GM12874 (cell line): ENCODE measurements around the gene SYNGR1.

Experiments
- CTCF ChIP-seq: IDR thresholded peaks from 2 replicates; pipeline ENCODE4 v1.5.1; 2011; ENCODE audit warnings: low read depth, mild to moderate bottlenecking, control low read depth, low read length, moderate library complexity; ENCODE audit not compliant: insufficient read depth

Gene SYNGR1

GRCh38 chr22:39415506-39415905 lies 65.7 kb downstream of the SYNGR1 start:
- TF ChIP-seq CTCF, result no peak

- TF ChIP-seq CTCF, result no peak
Observed at GRCh38 chr22:39416319-39416718, 66.5 kb downstream of the SYNGR1 start.

DNA sequence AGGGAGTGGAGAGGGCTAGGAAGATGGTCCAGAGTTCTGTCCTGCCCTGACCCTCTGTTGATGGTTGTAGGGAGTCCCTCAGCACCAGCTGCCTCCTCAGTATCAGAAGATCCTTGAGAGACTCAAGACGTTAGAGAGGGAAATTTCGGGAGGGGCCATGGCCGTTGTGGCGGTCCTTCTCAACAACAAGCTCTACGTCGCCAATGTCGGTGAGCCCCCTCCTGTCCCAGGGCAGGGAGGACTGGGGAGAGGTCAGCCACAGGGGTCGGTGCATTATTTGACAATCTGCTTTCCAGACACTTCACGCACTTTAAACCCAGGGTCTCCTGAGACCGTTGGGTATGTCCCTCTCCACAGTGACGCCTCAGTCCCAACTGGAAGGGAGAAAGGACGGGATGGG lies 67.8 kb downstream of the SYNGR1 start:
- TF ChIP-seq CTCF, result no peak

DNA sequence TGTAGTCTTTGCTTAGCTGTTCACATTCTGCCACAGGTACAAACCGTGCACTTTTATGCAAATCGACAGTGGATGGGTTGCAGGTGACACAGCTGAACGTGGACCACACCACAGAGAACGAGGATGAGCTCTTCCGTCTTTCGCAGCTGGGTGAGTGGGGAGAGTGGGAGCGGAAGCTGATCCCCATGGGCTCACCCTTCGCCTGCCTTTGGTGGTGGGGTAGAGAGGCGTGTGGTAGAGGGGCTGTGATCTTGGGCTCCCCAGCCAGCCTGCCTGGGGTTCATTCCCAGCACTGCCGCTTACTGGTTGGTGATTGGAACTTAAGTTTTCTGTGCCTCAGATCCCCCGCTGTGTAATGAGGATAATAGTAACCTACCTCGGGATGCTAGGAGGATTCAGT lies 68.9 kb downstream of the SYNGR1 start:
- TF ChIP-seq CTCF, result no peak

DNA sequence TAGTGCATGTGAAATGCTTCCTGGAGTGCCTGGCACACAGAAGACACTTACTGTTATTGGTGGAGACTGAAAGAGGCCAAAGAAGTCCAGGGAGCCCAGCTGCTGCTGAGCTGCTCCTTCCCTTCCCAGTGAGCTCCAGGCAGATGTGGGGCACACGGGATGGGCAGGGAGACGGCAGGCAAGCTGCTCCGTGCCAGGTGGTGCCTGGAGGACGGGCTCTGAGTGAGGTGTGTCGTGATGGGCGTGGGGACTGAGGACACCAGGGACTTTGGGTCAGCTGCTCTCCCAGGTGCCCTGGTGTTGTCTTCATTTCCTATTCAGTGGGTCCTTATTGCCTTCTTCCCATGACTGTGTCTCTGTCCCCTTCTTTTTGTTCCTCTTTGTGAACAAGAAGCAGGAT lies 69.3 kb downstream of the SYNGR1 start:
- TF ChIP-seq CTCF, result no peak

DNA sequence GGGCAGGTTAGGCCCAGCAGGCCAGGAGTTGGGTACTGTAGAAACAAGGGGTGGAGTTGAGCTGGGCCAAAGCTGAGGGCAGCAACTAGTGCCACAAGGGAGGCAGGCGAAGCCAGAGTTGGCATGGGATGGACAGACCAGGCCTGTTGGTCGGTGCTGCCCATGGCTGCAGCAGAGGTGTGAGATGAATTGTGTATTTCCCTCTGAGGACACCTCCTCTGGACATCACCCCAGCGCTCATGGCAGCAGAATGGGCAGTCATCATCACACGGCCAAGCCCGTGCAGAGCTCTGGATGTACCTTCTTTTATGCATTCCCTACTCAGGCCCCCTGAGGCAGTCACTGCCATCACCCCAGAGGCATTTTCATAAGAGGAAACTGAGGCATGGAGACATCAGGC lies 70.1 kb downstream of the SYNGR1 start:
- TF ChIP-seq CTCF, result no peak

- no peak for TF ChIP-seq CTCF
Observed at GRCh38 chr22:39421691-39422090, 71.9 kb downstream of the SYNGR1 start.

GRCh38 chr22:39422101-39422500 lies 72.3 kb downstream of the SYNGR1 start:
- TF ChIP-seq CTCF, result no peak
